ENCODE measurements around the gene CHRNA5.

- no peak for TF ChIP-seq POLR2A (IDR thresholded peaks at IDR 0.05)
- TF ChIP-seq CTCF (IDR thresholded peaks at IDR 0.05) = no peak
Observed at GRCh38 chr15:78563092-78563491, 2.2 kb upstream of the CHRNA5 start.
